DMS79 (cell line): ENCODE results near the gene RAET1E.
"Not testable (repeated sequence)": the region's sequence is repeated elsewhere in the genome, so short reads cannot be mapped to it uniquely, and the experiment has no call there.

Source experiments
- DNase-seq: peaks from one replicate; lab custom pipeline; 2025; lab: John Stamatoyannopoulos, UW

RAET1E gene

DNA sequence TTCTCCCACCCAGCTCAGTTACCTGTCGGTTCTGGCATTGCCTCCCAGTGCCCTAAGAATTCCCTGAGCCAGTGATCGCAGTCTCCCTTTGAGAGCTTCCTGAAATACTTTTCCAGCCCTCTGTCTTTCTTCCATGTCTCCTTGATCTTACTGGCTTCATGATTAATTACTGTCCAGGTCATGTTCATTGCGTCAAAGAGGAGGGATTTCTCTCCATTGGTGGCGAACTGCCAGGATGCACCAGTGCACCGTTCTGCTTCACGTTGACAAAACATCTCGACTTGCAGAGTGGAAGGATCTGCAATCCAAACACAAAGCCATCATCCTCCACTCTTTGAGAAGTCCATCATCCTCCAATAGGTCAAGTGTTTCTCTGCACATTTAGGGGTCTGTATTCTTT lies 8.6 kb downstream of the RAET1E start:
- no peak for DNase-seq

DNA sequence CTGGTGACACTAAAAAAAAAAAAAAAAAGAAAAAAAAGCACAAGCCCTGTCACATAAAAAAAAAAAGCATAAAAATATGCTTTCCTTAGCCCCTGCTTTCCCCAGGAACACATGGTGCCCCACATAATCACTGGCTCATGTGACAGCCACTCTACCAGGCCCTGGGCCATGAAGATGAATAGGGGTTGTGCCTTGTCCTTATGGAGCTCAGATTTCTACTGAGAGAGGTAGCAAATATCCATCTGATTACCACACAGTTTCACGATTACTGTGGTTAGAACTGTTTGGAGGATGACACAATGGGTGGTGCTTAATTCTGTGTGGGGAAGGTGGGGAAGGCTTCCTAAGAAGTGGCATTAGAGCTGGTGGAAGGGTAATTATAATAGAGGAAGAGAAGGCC lies 9.3 kb downstream of the RAET1E start:
- DNase-seq = no peak

DNA sequence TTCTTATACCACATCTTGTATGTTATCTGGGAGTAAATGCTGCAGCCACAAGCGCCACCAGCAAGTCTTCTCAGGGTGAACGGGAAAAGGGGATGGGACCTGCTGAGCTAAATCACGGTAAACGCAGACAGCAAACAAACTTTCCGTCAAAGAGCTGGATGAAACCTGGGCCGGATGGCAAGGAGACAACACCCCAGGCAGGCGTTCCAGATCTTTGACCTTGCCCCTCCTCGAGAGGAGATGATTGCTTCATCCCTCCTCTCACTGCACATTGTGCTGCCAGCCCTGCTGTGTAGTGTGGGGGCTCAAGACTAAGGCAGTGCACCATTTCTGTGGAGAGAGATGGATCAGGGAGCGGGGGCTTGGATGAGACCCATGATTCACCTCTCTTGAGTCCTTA lies 9.8 kb downstream of the RAET1E start:
- no peak for DNase-seq

DNA sequence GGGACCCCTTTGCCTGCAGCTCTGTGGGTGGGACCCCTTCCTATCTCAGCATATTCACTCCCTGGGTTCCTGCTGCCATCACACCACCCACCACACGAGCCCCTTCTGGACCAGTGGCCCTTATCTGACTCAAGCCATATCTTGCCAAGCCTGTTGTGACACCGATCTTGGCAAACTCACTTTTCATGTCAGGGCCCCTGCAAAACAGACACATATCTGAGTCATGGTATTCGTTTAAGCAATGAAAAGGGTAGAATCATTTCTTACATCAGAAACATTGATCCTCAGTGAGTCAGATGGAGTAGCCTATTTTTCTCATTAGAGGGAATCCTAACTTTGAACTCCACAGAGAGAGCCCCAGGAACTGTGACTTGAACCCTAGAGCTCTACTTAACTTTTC lies 10.6 kb downstream of the RAET1E start:
- DNase-seq = no peak

- DNase-seq = no peak
These were observed 12.0 kb downstream of the RAET1E start for GRCh38 chr6:149885888-149886287.

DNA sequence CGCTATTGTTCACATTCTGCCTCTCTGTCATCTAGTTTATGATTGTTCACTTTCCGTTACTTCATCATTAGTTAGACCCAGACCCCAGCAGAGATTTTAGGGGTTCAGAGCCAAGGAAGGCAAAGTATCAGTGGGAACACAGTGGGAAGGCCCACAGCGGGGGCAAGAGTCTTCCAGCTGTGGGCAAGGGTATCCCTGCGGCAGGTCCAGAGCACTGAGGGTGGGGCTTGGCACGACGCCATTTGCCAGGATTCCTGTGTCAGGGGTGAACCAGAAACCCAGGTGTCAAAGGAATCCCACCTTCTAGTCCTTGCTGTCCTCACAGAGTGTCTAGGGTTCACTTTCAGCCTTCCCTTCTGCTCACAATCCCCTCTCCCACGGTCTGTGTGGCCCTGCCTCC lies 13.3 kb downstream of the RAET1E start:
- DNase-seq = no peak

DNA sequence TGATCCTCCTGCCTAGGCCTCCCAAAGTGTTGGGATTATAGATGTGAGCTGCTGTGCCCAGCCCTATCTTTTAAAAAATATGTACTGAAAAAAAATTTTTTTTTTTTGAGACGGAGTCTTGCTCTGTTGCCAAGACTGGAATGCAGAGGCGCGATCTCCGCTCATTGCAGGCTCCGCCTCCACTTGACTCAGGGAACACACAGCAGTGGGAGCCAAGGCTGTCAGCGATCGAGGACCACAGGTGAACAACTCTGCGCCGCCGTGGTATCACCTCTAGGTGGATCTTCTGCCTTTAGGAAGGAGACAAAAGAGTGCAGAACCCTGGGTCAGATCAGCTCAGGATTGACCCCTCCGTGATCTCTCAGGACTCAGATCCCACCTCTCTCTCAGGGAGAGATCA lies 13.7 kb downstream of the RAET1E start:
- DNase-seq = no peak

GRCh38 chr6:149881860-149882259 lies 16.1 kb downstream of the RAET1E start:
- no peak for DNase-seq

DNA sequence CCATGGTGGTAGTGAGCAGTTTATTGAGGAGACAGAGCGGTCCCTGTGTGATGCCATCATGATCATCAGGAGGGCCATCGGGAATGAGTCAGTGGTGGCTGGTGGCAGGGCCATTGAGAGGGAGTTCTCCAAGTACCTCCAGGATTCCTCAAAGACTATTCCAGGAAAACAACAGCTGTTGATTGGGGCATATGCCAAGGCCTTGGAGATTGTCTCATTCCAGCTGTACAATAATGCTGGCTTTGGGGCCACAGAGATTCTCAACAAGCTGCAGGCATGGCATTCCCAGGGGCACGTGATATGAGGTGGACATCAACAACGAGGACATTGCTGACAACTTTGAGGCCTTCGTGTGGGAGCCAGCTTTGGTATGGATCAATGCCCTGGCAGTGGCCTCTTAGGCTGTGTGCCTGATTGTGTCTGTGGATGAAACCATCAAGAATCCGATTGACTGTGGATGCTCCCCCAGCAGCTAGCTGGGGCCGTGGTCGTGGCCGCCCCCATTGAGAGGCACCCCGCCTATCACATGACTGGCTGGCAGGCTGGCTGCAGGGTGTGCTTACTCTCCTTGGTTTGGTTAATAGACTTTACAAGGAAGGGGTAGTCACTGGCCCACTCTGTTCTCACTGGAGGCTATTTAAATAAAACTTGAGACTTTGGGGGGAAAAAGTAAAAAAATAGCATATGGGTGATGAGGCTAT lies 16.7 kb downstream of the RAET1E start:
- no peak for DNase-seq

DNA sequence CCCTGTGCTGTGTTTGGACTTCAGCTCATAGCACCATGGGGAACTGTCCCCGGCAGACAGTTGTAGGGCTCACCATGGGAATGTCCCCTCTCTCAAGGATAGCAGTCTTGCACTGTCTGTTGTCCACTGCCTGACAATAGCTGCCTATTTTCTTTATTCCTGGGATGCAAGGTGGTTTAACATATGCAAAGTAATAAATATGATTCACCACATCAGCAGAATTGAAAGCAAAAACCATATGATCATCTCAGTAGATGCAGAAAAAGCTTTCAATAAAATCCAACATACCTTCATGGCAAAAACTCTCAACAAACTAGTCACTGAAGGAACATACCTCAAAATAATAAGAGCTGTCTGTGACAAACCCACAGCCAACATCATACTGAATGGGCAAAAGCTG lies 20.3 kb downstream of the RAET1E start:
- DNase-seq = no peak

DNA sequence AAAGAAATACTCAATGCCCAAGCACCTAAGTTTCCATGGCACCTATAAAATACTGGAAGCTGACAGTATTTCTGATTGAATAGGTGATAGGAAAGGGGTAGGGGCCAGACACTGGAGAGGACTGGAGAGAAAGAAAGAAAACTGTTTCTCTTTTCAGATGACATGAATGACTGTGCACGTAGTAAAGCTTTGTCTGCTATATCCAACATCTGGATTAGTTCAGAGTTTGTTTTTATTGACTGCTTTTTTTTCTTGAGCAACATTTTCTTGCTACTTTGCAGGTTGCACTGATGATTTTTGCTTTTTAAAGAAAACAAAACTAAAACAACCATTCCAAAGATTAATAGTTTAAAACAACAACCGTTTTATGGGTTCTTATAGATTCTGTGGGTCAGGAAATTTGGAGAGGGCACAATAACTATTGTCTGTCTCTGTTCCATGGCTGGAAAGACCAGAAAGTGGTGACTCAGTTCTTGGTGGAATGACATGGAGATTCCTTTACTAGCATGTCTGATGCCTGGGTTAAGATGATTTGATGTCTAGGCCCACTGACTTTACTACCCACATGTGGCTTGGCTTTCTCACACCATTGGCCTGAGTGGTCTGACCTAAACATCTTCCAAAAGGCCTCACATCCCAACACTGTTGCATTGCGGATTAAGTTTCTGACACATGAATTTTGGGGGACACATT lies 21.5 kb downstream of the RAET1E start:
- no peak for DNase-seq

- no peak for DNase-seq
These were observed 25.7 kb downstream of the RAET1E start for GRCh38 chr6:149872233-149872632.

DNA sequence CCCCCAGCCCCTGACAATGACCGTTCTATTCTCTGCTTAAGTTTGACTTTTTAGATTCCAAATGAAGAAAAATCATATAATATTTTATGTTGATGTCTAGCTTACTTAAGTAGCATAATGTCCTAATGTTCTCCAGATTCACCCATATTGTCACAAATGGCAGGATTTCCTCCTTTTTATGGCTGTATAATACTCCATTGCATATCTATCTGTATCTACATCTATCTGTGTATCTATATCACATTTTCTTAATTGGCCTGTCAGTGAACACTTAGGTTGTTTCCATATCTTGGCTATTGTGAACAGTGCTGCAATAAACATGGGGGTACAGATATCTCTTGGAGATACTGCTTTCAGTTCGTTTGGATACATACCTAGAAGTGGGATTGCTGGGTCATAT lies 26.7 kb downstream of the RAET1E start:
- no peak for DNase-seq

- DNase-seq = no peak
These were observed 28.5 kb downstream of the RAET1E start for GRCh38 chr6:149869275-149869892.

GRCh38 chr6:149867876-149868640 lies 29.9 kb downstream of the RAET1E start:
- DNase-seq = no peak

- DNase-seq = peak; percentile 74
These were observed 33.1 kb downstream of the RAET1E start for GRCh38 chr6:149864578-149865535.

DNA sequence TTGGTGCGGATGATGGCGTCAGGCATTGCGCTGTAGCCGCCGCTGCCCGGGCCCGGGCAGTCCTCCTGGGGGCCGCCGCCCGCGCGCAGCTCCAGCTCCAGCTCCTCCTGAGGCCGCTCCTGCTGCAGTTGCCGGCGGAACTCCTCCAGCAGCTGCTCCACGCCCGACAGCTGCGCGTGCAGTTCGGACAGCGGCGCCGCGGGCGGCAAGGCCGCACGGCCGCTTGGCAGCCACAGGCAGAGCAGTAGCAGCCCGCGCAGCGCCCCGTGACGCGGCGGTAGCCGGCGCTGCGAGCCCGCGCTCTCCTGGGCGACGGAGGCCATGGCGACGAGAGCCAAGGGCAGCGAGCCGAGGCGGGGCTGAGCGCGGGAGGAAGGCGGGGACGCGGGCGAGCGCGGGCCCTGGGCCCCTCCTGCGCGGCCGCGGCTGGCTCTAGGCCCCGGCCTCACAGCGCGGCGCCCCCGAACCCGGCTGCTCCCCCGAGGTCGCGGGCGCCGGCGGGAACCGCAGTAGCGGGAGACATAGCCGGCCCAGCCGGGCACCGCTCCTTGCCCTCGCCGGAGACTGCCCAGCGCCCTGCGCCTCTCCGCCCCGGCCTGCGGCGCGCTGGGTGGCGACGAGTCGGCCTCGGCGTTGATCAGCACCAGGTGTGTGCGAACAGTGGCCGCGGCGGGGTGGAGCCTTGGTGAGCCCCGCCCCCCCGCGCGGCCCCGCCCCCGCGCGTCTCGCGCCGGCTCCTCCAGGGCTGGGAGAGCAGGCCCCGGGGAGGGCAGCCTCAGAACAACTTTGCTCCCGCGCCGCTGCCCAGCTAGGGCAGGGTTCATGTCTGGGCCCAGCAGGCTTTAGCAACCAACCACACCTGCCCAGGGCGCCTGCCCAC lies 34.0 kb downstream of the RAET1E start, which contains the start of gene LRP11:
TSS of gene LRP11 (minus strand) at position 662 of the 880 bp plus-strand sequence. CDS start at position 323, 339 bp downstream.
- peak; percentile 56 for DNase-seq

- DNase-seq = peak; percentile 53
These were observed 34.8 kb downstream of the RAET1E start for GRCh38 chr6:149862922-149863697.

DNA sequence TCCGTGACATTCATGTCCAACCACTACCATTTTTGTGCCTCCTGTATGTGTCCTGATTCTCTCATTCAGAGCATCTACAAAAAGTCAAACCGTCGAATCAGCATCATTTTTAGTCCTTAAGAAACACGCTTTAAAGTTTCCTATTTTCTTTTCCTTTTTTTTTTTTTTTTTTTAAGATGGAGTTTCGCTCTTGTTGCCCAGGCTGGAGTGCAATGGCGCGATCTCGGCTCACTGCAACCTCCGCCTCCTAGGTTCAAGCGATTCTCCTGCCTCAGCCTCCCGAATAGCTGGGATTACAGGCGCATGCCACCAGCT lies 35.5 kb downstream of the RAET1E start:
- not testable (repeated sequence) for DNase-seq
